Colonic mucosa (tissue), 4 donors: ENCODE data around the gene LDAF1. TPM values are rescaled to one million over a fixed set of nuclear protein-coding genes. Genes with fewer than 3 reads are reported as not detected.

Source experiments
- DNase-seq: peaks from one replicate; pipeline ENCODE4 v3.0.0-alpha.2; 2020
- H3K27ac ChIP-seq: fragments of 200-600 bp; one replicate; pipeline ENCODE4 v1.8.0; 2021
- H3K27me3 ChIP-seq: fragments of 200-600 bp; one replicate; pipeline ENCODE4 v1.8.0; 2021
- H3K36me3 ChIP-seq: fragments of 200-600 bp; one replicate; pipeline ENCODE4 v1.8.0; 2021
- H3K4me1 ChIP-seq: fragments of 200-600 bp; one replicate; pipeline ENCODE4 v1.8.0; 2021; ENCODE audit warnings: mild to moderate bottlenecking
- H3K4me3 ChIP-seq: fragments of 200-600 bp; one replicate; pipeline ENCODE4 v1.8.0; 2021
- H3K9ac ChIP-seq, 2 donors: one replicate each; pipeline ENCODE4 v1.7.0; 2013; ENCODE audit warnings: control low read depth in 2 of 2, low read depth in 2 of 2, low read length in 2 of 2
- H3K9me3 ChIP-seq: fragments of 200-600 bp; one replicate; pipeline ENCODE4 v1.8.0; 2021
- intact Hi-C: fragments of 100-400 bp; cut with DNase I; formaldehyde crosslinking; loops from one replicate; pipeline ENCODE4 v1.14.1; 2022
- total RNA-seq, 2 donors: library from RNA; stranded (reverse); fragmentation: NEBNext Ultra II Directional in 1 of 2; extraction: Animal tissue kit (Norgen Biotek cat#: 25700) in 1 of 2; gene quantifications; one replicate each; pipeline ENCODE4 v1.2.1, GENCODE V29; 2021
- TF ChIP-seq, protein P1 (sequence below): fragments of 200-600 bp; IDR thresholded peaks from one replicate; pipeline ENCODE4 v1.8.0; 2022; ENCODE audit warnings: antibody characterized with exemption, mild to moderate bottlenecking
- donor health status: healthy.
- donor health status: DM: no; HTN: no; CAD: no.
- donor health status: DM: no; HTN: no; CAD: no.

LDAF1 gene
- total RNA-seq, 2 donors from 2014 or later, result 25.6 to 58.2 TPM

DNA sequence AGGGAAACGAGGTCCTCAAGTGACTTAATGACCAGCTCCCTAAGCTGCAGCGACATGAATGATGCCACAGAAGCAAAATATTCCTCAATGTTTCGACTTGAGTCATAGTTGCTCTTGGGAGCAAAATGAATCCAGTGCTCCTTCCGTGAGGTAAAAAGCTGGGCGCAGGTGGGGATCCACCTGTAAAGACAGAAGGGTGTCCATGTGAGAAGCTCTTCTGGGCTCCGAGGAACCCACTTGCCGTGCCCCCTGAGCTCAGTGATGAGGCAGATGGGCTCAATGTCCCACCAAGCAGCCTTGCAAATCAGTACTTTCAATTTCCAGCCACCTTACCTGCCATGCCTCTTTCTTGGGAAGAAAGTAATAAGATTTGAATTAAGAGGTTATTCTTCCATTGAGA, 33.3 kb upstream of the LDAF1 start:
- TF ChIP-seq, protein P1, sequence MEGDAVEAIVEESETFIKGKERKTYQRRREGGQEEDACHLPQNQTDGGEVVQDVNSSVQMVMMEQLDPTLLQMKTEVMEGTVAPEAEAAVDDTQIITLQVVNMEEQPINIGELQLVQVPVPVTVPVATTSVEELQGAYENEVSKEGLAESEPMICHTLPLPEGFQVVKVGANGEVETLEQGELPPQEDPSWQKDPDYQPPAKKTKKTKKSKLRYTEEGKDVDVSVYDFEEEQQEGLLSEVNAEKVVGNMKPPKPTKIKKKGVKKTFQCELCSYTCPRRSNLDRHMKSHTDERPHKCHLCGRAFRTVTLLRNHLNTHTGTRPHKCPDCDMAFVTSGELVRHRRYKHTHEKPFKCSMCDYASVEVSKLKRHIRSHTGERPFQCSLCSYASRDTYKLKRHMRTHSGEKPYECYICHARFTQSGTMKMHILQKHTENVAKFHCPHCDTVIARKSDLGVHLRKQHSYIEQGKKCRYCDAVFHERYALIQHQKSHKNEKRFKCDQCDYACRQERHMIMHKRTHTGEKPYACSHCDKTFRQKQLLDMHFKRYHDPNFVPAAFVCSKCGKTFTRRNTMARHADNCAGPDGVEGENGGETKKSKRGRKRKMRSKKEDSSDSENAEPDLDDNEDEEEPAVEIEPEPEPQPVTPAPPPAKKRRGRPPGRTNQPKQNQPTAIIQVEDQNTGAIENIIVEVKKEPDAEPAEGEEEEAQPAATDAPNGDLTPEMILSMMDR, result no peak
- no peak overlapping the region for H3K9ac ChIP-seq
- H3K4me3 ChIP-seq, result no peak overlapping the region
- H3K27ac ChIP-seq, result no peak overlapping the region
- no peaks in the 10 kb centered on the region for H3K36me3 ChIP-seq
- no peaks in the 10 kb centered on the region for H3K9me3 ChIP-seq
- no peaks in the 10 kb centered on the region for H3K4me1 ChIP-seq
- H3K27me3 ChIP-seq, result no peaks in the 10 kb centered on the region
- DNase-seq, result no peak
- intact Hi-C loops, result no loop called here

DNA sequence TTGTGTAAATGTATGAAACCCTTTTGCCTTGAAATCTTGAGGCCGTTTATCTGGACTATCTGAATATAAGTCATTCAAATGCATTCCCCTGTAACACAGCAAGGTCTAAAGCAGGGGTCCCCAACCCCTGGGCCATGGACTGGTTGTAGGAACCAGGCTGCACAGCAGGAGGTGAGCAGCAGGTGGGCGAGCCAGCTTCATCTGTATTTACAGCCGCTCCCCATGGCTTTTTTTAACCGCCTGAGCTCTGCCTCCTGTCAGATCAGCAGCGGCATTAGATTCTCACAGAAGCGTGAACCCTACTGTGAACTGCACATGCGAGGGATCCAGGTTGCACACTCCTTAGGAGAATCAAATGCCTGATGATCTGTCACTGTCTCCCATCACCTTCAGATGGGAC, 32.0 kb upstream of the LDAF1 start:
- H3K4me3 ChIP-seq, result no peak overlapping the region
- no peaks in the 10 kb centered on the region for H3K36me3 ChIP-seq
- H3K9ac ChIP-seq, result no peak overlapping the region
- TF ChIP-seq, protein P1, result no peak
- intact Hi-C loops, result no loop called here
- H3K27me3 ChIP-seq, result no peaks in the 10 kb centered on the region
- H3K9me3 ChIP-seq, result no peaks in the 10 kb centered on the region
- no peak for DNase-seq
- no peaks in the 10 kb centered on the region for H3K4me1 ChIP-seq
- no peak overlapping the region for H3K27ac ChIP-seq

DNA sequence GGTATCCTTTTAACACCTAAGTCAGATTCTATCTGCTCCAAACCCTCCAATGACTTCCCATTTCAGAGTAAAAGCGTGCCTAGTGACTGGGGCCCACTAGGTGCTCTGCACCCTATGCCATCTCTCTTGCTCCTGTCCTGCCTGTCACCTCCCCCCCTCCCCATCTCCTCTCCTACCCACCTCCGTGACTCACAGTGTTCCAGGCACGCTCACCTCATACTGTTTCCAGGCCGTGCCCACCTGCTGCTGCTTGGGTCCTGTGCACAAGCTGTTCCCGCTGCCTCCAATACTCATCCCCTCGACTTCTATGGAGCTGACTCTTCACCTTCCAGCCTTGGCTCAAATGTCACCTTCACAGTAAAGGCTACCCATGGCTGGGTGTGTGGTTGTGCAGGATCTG, 29.5 kb upstream of the LDAF1 start:
- Histone ChIP-seq H3K4me3 (no peak overlapping the region), H3K27ac (no peak overlapping the region), H3K4me1 (no peaks in the 10 kb centered on the region), H3K9ac (no peak overlapping the region), H3K9me3 (no peaks in the 10 kb centered on the region), H3K36me3 (no peaks in the 10 kb centered on the region), H3K27me3 (no peaks in the 10 kb centered on the region)
- intact Hi-C loops, result no loop called here
- DNase-seq, result no peak
- TF ChIP-seq, protein P1, result no peak

DNA sequence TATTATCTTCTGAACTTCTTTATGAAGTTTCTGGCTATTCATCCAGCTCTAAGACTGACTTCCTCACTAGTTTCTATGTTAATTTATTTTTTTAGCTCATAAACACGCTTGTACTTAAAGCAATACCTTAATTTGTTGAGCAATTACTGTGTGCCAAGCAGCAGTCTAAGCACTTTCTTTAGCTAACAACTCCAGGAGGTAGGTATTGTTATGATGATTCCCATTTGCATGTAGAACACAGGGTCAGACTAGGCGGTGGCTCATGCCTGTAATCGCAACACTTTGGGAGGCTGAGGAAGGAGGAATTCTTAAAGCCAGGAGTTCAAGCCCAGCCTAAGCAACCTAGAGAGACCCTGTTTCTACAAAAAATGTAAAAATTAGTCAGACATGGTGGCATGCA, 27.7 kb upstream of the LDAF1 start:
- Histone ChIP-seq H3K4me1 (no peaks in the 10 kb centered on the region), H3K9ac (no peak overlapping the region), H3K9me3 (no peaks in the 10 kb centered on the region), H3K27me3 (no peaks in the 10 kb centered on the region), H3K36me3 (no peaks in the 10 kb centered on the region), H3K4me3 (no peak overlapping the region), H3K27ac (no peak overlapping the region)
- TF ChIP-seq, protein P1, result no peak
- no peak for DNase-seq
- intact Hi-C loops, result no loop called here

DNA sequence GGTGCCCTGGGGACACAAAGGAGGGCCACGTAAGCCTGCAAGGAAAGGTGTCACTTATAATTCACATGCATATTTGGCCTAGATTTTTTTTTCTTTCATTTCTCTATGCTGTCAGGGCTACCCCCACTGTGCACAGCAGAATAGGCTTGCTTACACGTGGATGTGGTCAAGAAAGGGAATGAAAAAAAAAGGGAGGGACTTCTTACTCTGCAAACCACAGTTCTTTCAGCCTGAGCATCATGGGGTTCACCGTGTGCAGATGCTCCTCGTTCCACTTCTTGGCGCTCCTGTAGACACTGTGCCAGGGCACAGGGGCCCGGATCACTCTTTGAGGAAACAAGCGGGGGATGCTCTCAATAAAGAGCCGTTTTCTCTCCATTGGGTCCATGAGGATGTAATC, 24.4 kb upstream of the LDAF1 start:
- intact Hi-C loops, result no loop called here
- H3K27ac ChIP-seq, result no peak overlapping the region
- no peak for DNase-seq
- no peaks in the 10 kb centered on the region for H3K4me1 ChIP-seq
- TF ChIP-seq, protein P1, result no peak
- H3K9ac ChIP-seq, result no peak overlapping the region
- H3K4me3 ChIP-seq, result no peak overlapping the region
- no peaks in the 10 kb centered on the region for H3K27me3 ChIP-seq
- H3K9me3 ChIP-seq, result no peaks in the 10 kb centered on the region
- no peaks in the 10 kb centered on the region for H3K36me3 ChIP-seq

DNA sequence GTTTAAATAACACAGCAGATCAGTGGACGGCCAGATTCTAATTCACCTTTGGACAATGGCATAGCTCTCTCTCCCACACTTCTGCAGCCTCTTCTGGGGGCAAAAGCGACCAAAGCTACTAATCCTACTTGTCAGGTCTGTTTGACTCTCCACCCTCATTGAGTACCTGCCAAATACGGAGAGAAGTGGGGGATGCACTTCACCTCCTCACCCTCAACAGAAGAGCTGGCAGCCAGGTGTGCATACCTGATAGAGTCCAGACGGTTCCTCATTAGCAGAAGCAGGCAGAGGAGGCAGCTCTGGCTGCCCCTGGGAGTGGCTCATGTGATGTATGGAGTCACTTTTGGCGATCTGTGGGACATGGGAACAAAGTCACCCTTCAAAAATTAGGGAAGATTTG, 12.7 kb upstream of the LDAF1 start:
- Histone ChIP-seq H3K4me3 (no peak overlapping the region), H3K4me1 (no peaks in the 10 kb centered on the region), H3K9me3 (no peaks in the 10 kb centered on the region), H3K36me3 (no peaks in the 10 kb centered on the region), H3K27me3 (no peaks in the 10 kb centered on the region), H3K27ac (no peak overlapping the region), H3K9ac (no peak overlapping the region)
- TF ChIP-seq, protein P1, result no peak
- no peak for DNase-seq
- intact Hi-C loops, result no loop called here
